K562 (cell line): ENCODE measurements around the gene CLEC3B. TPM values are rescaled to one million over a fixed set of nuclear protein-coding genes. Genes with fewer than 3 reads are reported as not detected.
A peak's percentile ranks its signal among the peaks of the same experiment; 100 is the strongest.

ENCODE experiments used
- ATAC-seq: fragments of 200-7000 bp; cut with Tn5 transposase; 3 replicates; pipeline ENCODE4 v1.9.1; 2020; ENCODE audit warnings: moderate library complexity
- BruUV-seq: library from RNA; stranded (reverse); fragments of 400-500 nt; replicated peaks from 2 replicates; lab custom pipeline; 2021; lab: Mats Ljungman, UMichigan
- CTCF ChIA-PET: fragments of 300-600 bp; formaldehyde crosslinking; extraction: SDS; loops from one replicate; lab custom pipeline; 2021; ENCODE audit warnings: low intra/inter-chr PET ratio; lab: Yijun Ruan, JAX
- POLR2A ChIA-PET: fragments of 300-600, 350-650 bp; sonication (Branson Sonifier 250); formaldehyde crosslinking; extraction: SDS; loops from one replicate; lab custom pipeline; 2021; ENCODE audit warnings: antibody characterized with exemption, inconsistent platforms; lab: Yijun Ruan, JAX
- DNase-seq, 4 experiments: peaks; one replicate each; pipeline versions ENCODE4 v3.0.0 to v3.0.0-alpha.2; 2011 to 2018; ENCODE audit warnings: low spot score in 3 of 4, mixed read lengths in 3 of 4; ENCODE audit errors: extremely low read depth in 1 of 4
- FAIRE-seq: peaks from 2 replicates; lab custom pipeline; 2011; peaks lifted over from hg19 to GRCh38; lab: Jason Lieb, UNC
- H2AFZ ChIP-seq: 2 replicates; pipeline ENCODE4 v1.6.0; 2011; ENCODE audit warnings: low read depth, low read length, control low read depth, inconsistent platforms
- H3K27ac ChIP-seq: fragments of 200-600 bp; 3 replicates; pipeline ENCODE4 v1.8.0; 2011; ENCODE audit warnings: low read depth, mild to moderate bottlenecking, control low read depth, inconsistent platforms, low read length, moderate library complexity, mixed read lengths; ENCODE audit errors: extremely low read depth
- H3K27me3 ChIP-seq, 2 experiments: fragments of 300-600 bp in 1 of 2; 2 replicates in 1 of 2; 3 replicates in 1 of 2; pipeline versions ENCODE4 v1.6.0 to v1.8.0; 2011; ENCODE audit warnings: inconsistent platforms in 2 of 2, low read length in 2 of 2, mild to moderate bottlenecking in 1 of 2, mixed read lengths in 1 of 2, moderate library complexity in 1 of 2; ENCODE audit not compliant: control insufficient read depth in 2 of 2, insufficient read depth in 2 of 2
- H3K36me3 ChIP-seq: fragments of 300-600 bp; 3 replicates; pipeline ENCODE4 v1.8.0; 2011; ENCODE audit warnings: mild to moderate bottlenecking, low read length, inconsistent platforms; ENCODE audit not compliant: control insufficient read depth, insufficient read depth
- H3K4me1 ChIP-seq, 2 experiments: fragments of 200-600 bp in 1 of 2; replicated peaks in 1 of 2; 2 replicates in 1 of 2; 3 replicates in 1 of 2; pipeline versions ENCODE4 v1.5.1 to v1.8.0; 2011; ENCODE audit warnings: inconsistent platforms in 2 of 2, low read length in 2 of 2, mild to moderate bottlenecking in 1 of 2, mixed read lengths in 1 of 2, moderate library complexity in 1 of 2; ENCODE audit not compliant: control insufficient read depth in 2 of 2, insufficient read depth in 2 of 2
- H3K4me2 ChIP-seq: 2 replicates; pipeline ENCODE4 v1.6.1; 2011; ENCODE audit warnings: low read length, control low read depth, inconsistent platforms, mixed read lengths; ENCODE audit not compliant: insufficient read depth
- H3K4me3 ChIP-seq: fragments of 200-600 bp; sonication (generic), shearing (Covaris generic); 2 replicates; pipeline ENCODE4 v1.5.1; 2016; ENCODE audit warnings: control low read depth, inconsistent platforms
- H3K79me2 ChIP-seq: fragments of 200-600 bp; 3 replicates; pipeline ENCODE4 v1.8.0; 2011; ENCODE audit warnings: low read length, inconsistent platforms; ENCODE audit not compliant: control insufficient read depth, insufficient read depth
- H3K9ac ChIP-seq, 2 experiments: 2 replicates each; pipeline versions ENCODE4 v1.6.0 to v1.6.1; 2011; ENCODE audit warnings: low read depth in 2 of 2, low read length in 2 of 2, control low read depth in 1 of 2, inconsistent platforms in 1 of 2, mild to moderate bottlenecking in 1 of 2, mixed read lengths in 1 of 2; ENCODE audit not compliant: insufficient read depth in 1 of 2
- H3K9me1 ChIP-seq: one replicate; pipeline ENCODE4 v1.6.0; 2011; ENCODE audit warnings: inconsistent platforms, mild to moderate bottlenecking, low read length, moderate library complexity; ENCODE audit not compliant: control insufficient read depth, insufficient read depth
- H3K9me3 ChIP-seq: replicated peaks from 2 replicates; pipeline ENCODE4 v1.5.1; 2011; ENCODE audit warnings: low read depth, low read length, inconsistent platforms; ENCODE audit not compliant: control insufficient read depth, insufficient read depth
- H4K20me1 ChIP-seq: replicated peaks from 2 replicates; pipeline ENCODE4 v1.6.1; 2011; ENCODE audit warnings: low read length, inconsistent platforms, mixed read lengths; ENCODE audit not compliant: control insufficient read depth, insufficient read depth
- C11orf30 ChIP-seq: fragments of 450-650 bp; IDR thresholded peaks from 2 replicates; pipeline ENCODE4 v1.6.1; 2016; ENCODE audit warnings: low read depth, mild to moderate bottlenecking
- CHCHD3 ChIP-seq: fragments of 250-450 bp; sonication (Bioruptor Pico); IDR thresholded peaks from 2 replicates; pipeline ENCODE4 v2.1.2; 2022; ENCODE audit warnings: mild to moderate bottlenecking
- MAFF ChIP-seq: IDR thresholded peaks from 2 replicates; pipeline ENCODE4 v1.6.1; 2012; ENCODE audit warnings: low read length, improper control_type of control experiment
- MAFG ChIP-seq: fragments of 450-650 bp; conservative IDR thresholded peaks from 2 replicates; pipeline ENCODE4 v1.6.1; 2016; ENCODE audit warnings: missing genetic modification characterization, missing compliant biosample characterization
- MAFK ChIP-seq: IDR thresholded peaks from 2 replicates; pipeline ENCODE4 v1.6.1; 2011; ENCODE audit warnings: low read length, improper control_type of control experiment
- MYNN ChIP-seq, 2 experiments: sonication (generic); formaldehyde crosslinking in 1 of 2; IDR thresholded peaks; 2 replicates each; pipeline versions ENCODE4 v1.5.0 to v1.6.1; 2016 to 2020; ENCODE audit warnings: antibody characterized with exemption in 1 of 2, missing genetic modification reagents in 1 of 2
- SOX6 ChIP-seq: fragments of 450-650 bp; IDR thresholded peaks from 2 replicates; pipeline ENCODE4 v1.6.1; 2014; ENCODE audit warnings: mild to moderate bottlenecking
- TBL1XR1 ChIP-seq, 2 experiments: IDR thresholded peaks; 2 replicates each; pipeline ENCODE4 v1.6.1; 2012; ENCODE audit warnings: improper control_type of control experiment in 2 of 2, low read length in 2 of 2, mild to moderate bottlenecking in 1 of 2
- ZNF316 ChIP-seq: fragments of 450-650 bp; IDR thresholded peaks from 2 replicates; pipeline ENCODE4 v1.6.1; 2016
- WGBS: fragments of 100-300 bp; shearing (Covaris generic); methylation state at CpG from one replicate; pipeline ENCODE4 v1.1.6; 2016; ENCODE audit warnings: low coverage, mixed read lengths; ENCODE audit not compliant: insufficient coverage; ENCODE audit errors: missing lambda C conversion rate; 5-methylcytosine and 5-hydroxymethylcytosine counted together
- in situ Hi-C: fragments of 300-500 bp; cut with MboI; formaldehyde crosslinking; loops from 4 replicates; pipeline ENCODE4 v1.15.0; 2018; ENCODE audit warnings: inconsistent platforms, mixed read lengths
- intact Hi-C: fragments of 100-400 bp; cut with micrococcal nuclease; formaldehyde crosslinking; loops from 2 replicates; pipeline ENCODE4 v1.14.2; 2022
- polyA plus RNA-seq, 8 experiments: library from polyadenylated mRNA; depleted of rRNA in 4 of 8; stranded (reverse) in 5 of 8; unstranded in 3 of 8; fragments of >200 nt; fragmentation: Nextera tagmentation in 2 of 8; fragmentation: Illumina TruSeq in 1 of 8; extraction: Ambion mirVana in 2 of 8; extraction: Trizol in 1 of 8; gene quantifications; 2 replicates each; pipeline versions ENCODE4 v1.2.1 to v1.2.3, GENCODE V29; 2011 to 2014; ENCODE audit warnings: inconsistent platforms in 1 of 8, missing spikeins in 1 of 8
- total RNA-seq, 7 experiments: library from RNA; depleted of rRNA in 6 of 7; stranded (reverse); fragments of >200 nt in 6 of 7; fragmentation: Illumina TruSeq in 2 of 7; extraction: Trizol in 2 of 7; gene quantifications; 2 replicates each; pipeline versions ENCODE4 v1.2.1 to v1.2.3, GENCODE V29; 2011 to 2021; ENCODE audit warnings: low replicate concordance in 1 of 7

The CLEC3B gene
- total and polyA plus RNA-seq, 9 of the 15 experiments (the other 6 are each of a cell fraction or from before 2014, with no cell fraction given): not detected

GRCh38 chr3:45011756-45012508 lies 14.2 kb upstream of the CLEC3B start:
- Histone ChIP-seq H3K4me3 (no peak overlapping the region), H4K20me1 (0 out of 2 replicates have a peak, but pooled peaks cover 3% of the 10 kb centered on the region), H3K9me3 (no peaks in the 10 kb centered on the region), H3K4me1 (no peaks in the 10 kb centered on the region), H3K27me3 (no peaks in the 10 kb centered on the region), H3K79me2 (no peaks in the 10 kb centered on the region), H2AFZ (no peak overlapping the region), H3K36me3 (peaks cover 78% of the 10 kb centered on the region), H3K4me2 (no peak overlapping the region), H3K9ac (no peak overlapping the region), H3K9me1 (no peaks in the 10 kb centered on the region), H3K27ac (no peak overlapping the region)
- POLR2A ChIA-PET: interaction anchor here (0.5 to 1.6 kb wide), 3 partner anchors 9 to 356 kb away, joined by 3 to 6 read pairs (median 5); no protein-coding TSS in a partner anchor
- CTCF ChIA-PET: no interaction called here
- in situ Hi-C loops (no loop called here), intact Hi-C loops (no loop called here)
- ATAC-seq (no peak), FAIRE-seq (no peak), DNase-seq (no peak)
- no TSS peak for BruUV-seq
- 76% methylated on average over 7 of the region's 7 CpGs for WGBS
- TF ChIP-seq SOX6 (peak; percentile 43), MAFK (peak; percentile 69; the same call in 1 of the 2 replicates), MAFF (peak; percentile 84), MYNN (IDR thresholded peaks at IDR 0.05) (0 out of 2 replicates have a peak, but pooled peaks have one; percentile 15), MYNN (CRISPR knock-in tag; IDR thresholded peaks at IDR 0.05) (no peak), TBL1XR1 (IDR thresholded peaks at IDR 0.05; ENCODE audit: low read length in 2 of 2) (no peak), MAFG (tag) (peak; percentile 96), C11orf30 (peak; percentile 91), CHCHD3 (CRISPR knock-in tag) (no peak), ZNF316 (peak; percentile 95)
